Measurements from ENCODE around the gene SLC11A1.

The SLC11A1 gene

DNA sequence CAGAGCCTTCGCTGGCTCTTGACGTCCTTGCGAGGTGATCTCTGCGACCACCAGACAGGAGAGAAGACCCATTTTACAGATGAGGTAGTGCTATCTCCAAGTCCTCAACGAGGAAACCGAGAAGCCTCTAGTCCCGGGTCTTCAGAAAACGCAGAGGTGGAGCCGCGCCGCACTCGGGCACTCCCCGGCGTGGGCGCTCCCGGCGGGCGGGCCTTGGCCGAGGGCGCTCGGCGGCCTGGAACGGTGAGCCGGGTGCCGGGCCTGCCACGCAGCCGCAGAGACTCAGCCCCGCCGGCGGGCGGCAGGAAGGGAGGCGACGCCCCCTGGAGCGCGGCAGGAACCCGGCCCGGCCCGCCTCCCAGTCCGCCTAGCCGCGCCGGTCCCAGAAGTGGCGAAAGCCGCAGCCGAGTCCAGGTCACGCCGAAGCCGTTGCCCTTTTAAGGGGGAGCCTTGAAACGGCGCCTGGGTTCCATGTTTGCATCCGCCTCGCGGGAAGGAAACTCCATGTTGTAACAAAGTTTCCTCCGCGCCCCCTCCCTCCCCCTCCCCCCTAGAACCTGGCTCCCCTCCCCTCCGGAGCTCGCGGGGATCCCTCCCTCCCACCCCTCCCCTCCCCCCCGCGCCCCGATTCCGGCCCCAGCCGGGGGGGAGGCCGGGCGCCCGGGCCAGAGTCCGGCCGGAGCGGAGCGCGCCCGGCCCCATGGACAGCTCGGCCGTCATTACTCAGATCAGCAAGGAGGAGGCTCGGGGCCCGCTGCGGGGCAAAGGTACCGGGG, 17.5 kb downstream of the SLC11A1 start, which contains the start of gene CTDSP1 (continued):
- TF ChIP-seq ZEB2 (tag by site-specific recombination; IDR thresholded peaks at IDR 0.05) (no peak), ZNF423 (tag by site-specific recombination; IDR thresholded peaks at IDR 0.05) (peak; percentile 78), ZNF341 (tag by site-specific recombination; IDR thresholded peaks at IDR 0.05; ENCODE audit: low read depth) (peak; percentile 36; the same call in 1 of the 2 replicates), ZNF223 (tag by site-specific recombination; IDR thresholded peaks at IDR 0.05) (no peak), ZNF548 (tag by site-specific recombination; IDR thresholded peaks at IDR 0.05) (no peak), SP7 (tag by site-specific recombination; IDR thresholded peaks at IDR 0.05) (peak; percentile 25; the same call in 1 of the 2 replicates), OSR2 (tag by site-specific recombination; IDR thresholded peaks at IDR 0.05) (no peak), ZNF114 (tag by site-specific recombination; IDR thresholded peaks at IDR 0.05) (no peak), ZBTB17 (tag by site-specific recombination; IDR thresholded peaks at IDR 0.05) (peak; percentile 69), PRDM10 (tag by site-specific recombination; IDR thresholded peaks at IDR 0.05) (peak; percentile 20; the same call in 1 of the 2 replicates), ZNF473 (tag by site-specific recombination; IDR thresholded peaks at IDR 0.05) (no peak), ZNF121 (tag by site-specific recombination; IDR thresholded peaks at IDR 0.05) (no peak), ZNF777 (tag by site-specific recombination; IDR thresholded peaks at IDR 0.05; ENCODE audit: borderline replicate concordance) (no peak), ZNF133 (tag by site-specific recombination; IDR thresholded peaks at IDR 0.05) (no peak), ZNF274 (IDR thresholded peaks at IDR 0.05; ENCODE audit: low read length) (no peak), ZNF274 (tag by site-specific recombination; IDR thresholded peaks at IDR 0.05; ENCODE audit: borderline replicate concordance) (no peak)
- TF ChIP-seq, protein P1, sequence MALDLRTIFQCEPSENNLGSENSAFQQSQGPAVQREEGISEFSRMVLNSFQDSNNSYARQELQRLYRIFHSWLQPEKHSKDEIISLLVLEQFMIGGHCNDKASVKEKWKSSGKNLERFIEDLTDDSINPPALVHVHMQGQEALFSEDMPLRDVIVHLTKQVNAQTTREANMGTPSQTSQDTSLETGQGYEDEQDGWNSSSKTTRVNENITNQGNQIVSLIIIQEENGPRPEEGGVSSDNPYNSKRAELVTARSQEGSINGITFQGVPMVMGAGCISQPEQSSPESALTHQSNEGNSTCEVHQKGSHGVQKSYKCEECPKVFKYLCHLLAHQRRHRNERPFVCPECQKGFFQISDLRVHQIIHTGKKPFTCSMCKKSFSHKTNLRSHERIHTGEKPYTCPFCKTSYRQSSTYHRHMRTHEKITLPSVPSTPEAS (tag by site-specific recombination; IDR thresholded peaks at IDR 0.05): no peak
- TF ChIP-seq, protein P2, sequence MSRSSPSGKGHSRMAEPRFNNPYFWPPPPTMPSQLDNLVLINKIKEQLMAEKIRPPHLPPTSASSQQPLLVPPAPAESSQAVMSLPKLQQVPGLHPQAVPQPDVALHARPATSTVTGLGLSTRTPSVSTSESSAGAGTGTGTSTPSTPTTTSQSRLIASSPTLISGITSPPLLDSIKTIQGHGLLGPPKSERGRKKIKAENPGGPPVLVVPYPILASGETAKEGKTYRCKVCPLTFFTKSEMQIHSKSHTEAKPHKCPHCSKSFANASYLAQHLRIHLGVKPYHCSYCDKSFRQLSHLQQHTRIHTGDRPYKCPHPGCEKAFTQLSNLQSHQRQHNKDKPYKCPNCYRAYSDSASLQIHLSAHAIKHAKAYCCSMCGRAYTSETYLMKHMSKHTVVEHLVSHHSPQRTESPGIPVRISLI (tag by site-specific recombination; IDR thresholded peaks at IDR 0.05): no peak
- TF ChIP-seq, protein P3, sequence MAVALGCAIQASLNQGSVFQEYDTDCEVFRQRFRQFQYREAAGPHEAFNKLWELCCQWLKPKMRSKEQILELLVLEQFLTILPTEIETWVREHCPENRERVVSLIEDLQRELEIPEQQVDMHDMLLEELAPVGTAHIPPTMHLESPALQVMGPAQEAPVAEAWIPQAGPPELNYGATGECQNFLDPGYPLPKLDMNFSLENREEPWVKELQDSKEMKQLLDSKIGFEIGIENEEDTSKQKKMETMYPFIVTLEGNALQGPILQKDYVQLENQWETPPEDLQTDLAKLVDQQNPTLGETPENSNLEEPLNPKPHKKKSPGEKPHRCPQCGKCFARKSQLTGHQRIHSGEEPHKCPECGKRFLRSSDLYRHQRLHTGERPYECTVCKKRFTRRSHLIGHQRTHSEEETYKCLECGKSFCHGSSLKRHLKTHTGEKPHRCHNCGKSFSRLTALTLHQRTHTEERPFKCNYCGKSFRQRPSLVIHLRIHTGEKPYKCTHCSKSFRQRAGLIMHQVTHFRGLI (tag by site-specific recombination; IDR thresholded peaks at IDR 0.05): no peak
